T47D (cell line): Measurements from ENCODE around the gene C8B.
A peak's percentile ranks its signal among the peaks of the same experiment; 100 is the strongest.

Experiments used
- DNase-seq, 2 experiments: peaks; one replicate each; pipeline versions ENCODE4 v3.0.0 to v3.0.0-alpha.2; 2011 to 2012; ENCODE audit warnings: low read depth in 1 of 2, low spot score in 1 of 2
- JUND ChIP-seq: IDR thresholded peaks from 2 replicates; pipeline ENCODE4 v1.6.1; 2012; ENCODE audit warnings: low read depth
- in situ Hi-C: cut with HindIII; loops from 2 replicates; pipeline ENCODE4 v1.10.0; 2016; ENCODE audit warnings: low sequenced_read_pairs, low pct_unique_long_range_greater_than_20kb

Gene C8B

GRCh38 chr1:56986397-56986796 is 20.6 kb upstream of the C8B start:
- TF ChIP-seq JUND, result no peak
- in situ Hi-C loops, result no loop called here
- no peak for DNase-seq

GRCh38 chr1:56985857-56986256 is 20.0 kb upstream of the C8B start:
- TF ChIP-seq JUND, result no peak
- no peak for DNase-seq
- in situ Hi-C loops, result no loop called here

GRCh38 chr1:56983484-56983883 is 17.7 kb upstream of the C8B start:
- TF ChIP-seq JUND, result no peak
- no peak for DNase-seq
- in situ Hi-C loops, result no loop called here

- in situ Hi-C loops, result no loop called here
These were observed 14.4 kb upstream of the C8B start for GRCh38 chr1:56979986-56980755.

GRCh38 chr1:56978819-56979218 is 13.0 kb upstream of the C8B start:
- DNase-seq, result no peak
- TF ChIP-seq JUND, result no peak
- in situ Hi-C loops, result no loop called here

More at GRCh38 chr1:56979986-56980755, 14.4 kb upstream of the C8B start:
- TF ChIP-seq JUND, result no peak
- DNase-seq, result no peak

- no peak for DNase-seq
- TF ChIP-seq JUND, result no peak
- in situ Hi-C loops, result no loop called here
These were observed 12.1 kb upstream of the C8B start for GRCh38 chr1:56977910-56978309.

- TF ChIP-seq JUND, result no peak
- in situ Hi-C loops, result no loop called here
- DNase-seq, result no peak
These were observed 9.6 kb upstream of the C8B start for GRCh38 chr1:56975446-56975845.

GRCh38 chr1:56973923-56974742 is 8.3 kb upstream of the C8B start:
- no peak for TF ChIP-seq JUND
- DNase-seq, result no peak
- in situ Hi-C loops, result no loop called here

GRCh38 chr1:56972976-56973375 is 7.2 kb upstream of the C8B start:
- DNase-seq, result no peak
- TF ChIP-seq JUND, result no peak
- in situ Hi-C loops, result no loop called here

- in situ Hi-C loops, result no loop called here
- no peak for DNase-seq
- no peak for TF ChIP-seq JUND
These were observed 4.5 kb upstream of the C8B start for GRCh38 chr1:56970280-56970679.

GRCh38 chr1:56968878-56969495 is 3.2 kb upstream of the C8B start:
- TF ChIP-seq JUND, result no peak
- in situ Hi-C loops, result no loop called here
- DNase-seq, result no peak

GRCh38 chr1:56967900-56968832 is 2.4 kb upstream of the C8B start:
- no peak for TF ChIP-seq JUND
- in situ Hi-C loops, result no loop called here
- peak in 1 of 2 experiments; percentile 5 for DNase-seq
